Small intestine (tissue), 7 donors: ENCODE measurements around the gene NFU1. TPM values are rescaled to one million over a fixed set of nuclear protein-coding genes. Genes with fewer than 3 reads are reported as not detected.

Source experiments
- DNase-seq, 2 donors: peaks; one replicate each; pipeline versions ENCODE4 v3.0.0 to v3.0.0-alpha.2; 2013
- FAIRE-seq: peaks from 2 replicates; lab custom pipeline; 2012; peaks lifted over from hg19 to GRCh38; lab: Jason Lieb, UNC
- H3K27ac ChIP-seq, 3 donors: one replicate each; pipeline ENCODE4 v1.5.1; 2013; ENCODE audit warnings: low read length in 2 of 3, mild to moderate bottlenecking in 2 of 3, control low read depth in 1 of 3, inconsistent platforms in 1 of 3, low read depth in 1 of 3, moderate library complexity in 1 of 3
- H3K27me3 ChIP-seq, 3 donors: one replicate each; pipeline ENCODE4 v1.6.1; 2013; ENCODE audit warnings: low read length in 3 of 3, inconsistent platforms in 1 of 3; ENCODE audit not compliant: control insufficient read depth in 3 of 3, insufficient read depth in 3 of 3
- H3K36me3 ChIP-seq, 3 donors: one replicate each; pipeline ENCODE4 v1.6.1; 2013; ENCODE audit warnings: low read length in 3 of 3, inconsistent platforms in 1 of 3, low read depth in 1 of 3, mild to moderate bottlenecking in 1 of 3, moderate library complexity in 1 of 3; ENCODE audit not compliant: control insufficient read depth in 3 of 3, insufficient read depth in 2 of 3
- H3K4me1 ChIP-seq, 3 donors: one replicate each; pipeline ENCODE4 v1.6.1; 2013; ENCODE audit warnings: low read length in 2 of 3, inconsistent platforms in 1 of 3, low read depth in 1 of 3, mild to moderate bottlenecking in 1 of 3, moderate library complexity in 1 of 3; ENCODE audit not compliant: control insufficient read depth in 3 of 3, insufficient read depth in 2 of 3
- H3K4me3 ChIP-seq, 3 donors: one replicate each; pipeline ENCODE4 v1.5.1; 2013; ENCODE audit warnings: low read length in 3 of 3, control low read depth in 1 of 3, inconsistent platforms in 1 of 3, low read depth in 1 of 3, mild to moderate bottlenecking in 1 of 3, moderate library complexity in 1 of 3
- H3K9me3 ChIP-seq, 2 donors: one replicate each; pipeline ENCODE4 v1.6.1; 2013; ENCODE audit warnings: low read depth in 1 of 2, low read length in 1 of 2; ENCODE audit not compliant: control insufficient read depth in 2 of 2, insufficient read depth in 1 of 2
- WGBS, 3 donors: extraction: QIAGEN DNeasy Blood & Tissue Kit; methylation state at CpG; one replicate each; pipeline ENCODE4 v1.1.7; 2013; 5-methylcytosine and 5-hydroxymethylcytosine counted together
- polyA plus RNA-seq, 4 donors: library from polyadenylated mRNA; stranded (reverse) in 3 of 4; unstranded in 1 of 4; fragments of 200-250 nt in 3 of 4; fragments of 120-200 nt in 1 of 4; gene quantifications; one replicate each; pipeline versions ENCODE4 v1.2.1 to v1.2.3, GENCODE V29; 2013
- donor health status: healthy with polysubstance abuse.
- donor health status: control.
- donor health status: control.
- donor health status: Bipolar disorder and iron deficiency.
- donor health status: healthy.

Gene NFU1
- polyA plus RNA-seq, 4 donors, result 45.4 to 60.8 (median 50.3) TPM

DNA sequence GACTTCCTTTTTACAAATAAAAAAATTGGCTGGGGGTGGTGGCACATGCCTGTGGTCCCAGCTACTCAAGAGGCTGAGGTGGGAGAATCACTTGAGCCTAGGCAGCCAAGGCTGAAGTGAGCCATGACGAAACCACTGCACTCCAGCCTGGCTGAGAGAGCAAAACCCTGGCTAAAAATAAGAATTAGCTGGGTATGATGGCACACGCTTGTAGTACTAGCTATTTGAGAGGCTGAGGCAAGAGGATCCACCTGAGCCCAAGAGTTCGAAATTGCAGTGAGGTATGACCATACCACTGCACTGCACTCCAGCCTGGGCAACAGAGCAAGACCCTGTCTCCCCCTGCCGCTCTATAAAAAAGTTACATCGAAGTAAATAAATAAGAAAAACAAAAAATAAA lies 83.9 kb downstream of the NFU1 start:
- Histone ChIP-seq H3K27me3 (no peaks in the 10 kb centered on the region), H3K36me3 (peaks cover 17 to 46% (median 22%) of the 10 kb centered on the region in 3 donors), H3K9me3 (no peaks in the 10 kb centered on the region), H3K27ac (no peak overlapping the region), H3K4me3 (no peak overlapping the region), H3K4me1 (no peaks in the 10 kb centered on the region)
- DNase-seq, result no peak
- WGBS, 3 donors, result 97% methylated on average over 5 of the region's 5 CpGs
- FAIRE-seq, result no peak

DNA sequence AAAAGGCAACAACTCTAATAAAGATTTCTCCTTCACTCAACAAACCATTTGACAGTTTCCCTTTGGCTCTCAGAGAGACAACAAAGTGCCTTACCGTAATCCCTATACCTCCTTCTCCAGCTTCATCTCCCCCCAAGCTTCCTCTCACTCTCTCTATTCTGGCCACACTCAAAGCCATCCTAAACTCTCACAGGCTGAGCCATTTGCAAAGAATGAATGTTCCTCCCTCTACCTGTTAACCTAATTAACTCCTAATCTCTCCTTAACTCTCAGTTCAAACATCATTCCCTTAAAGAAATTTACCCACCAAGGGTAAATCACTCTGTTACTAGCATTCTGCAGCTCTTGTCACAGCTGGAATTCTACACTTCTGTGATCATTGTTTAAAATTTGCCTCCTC lies 88.5 kb downstream of the NFU1 start:
- no peak for FAIRE-seq
- Histone ChIP-seq H3K27ac (no peak overlapping the region), H3K4me3 (no peak overlapping the region), H3K36me3 (peaks cover 21 to 55% (median 22%) of the 10 kb centered on the region in 3 donors), H3K4me1 (no peaks in the 10 kb centered on the region), H3K9me3 (no peaks in the 10 kb centered on the region), H3K27me3 (no peaks in the 10 kb centered on the region)
- 96 to 100% (median 97%) methylated on average over 1 of the region's 1 CpG for WGBS, 3 donors
- DNase-seq, result no peak

Other genes starting within 250 kb of the NFU1 start
- gene GFPT1, start 50.2 kb downstream of the NFU1 start, polyA plus RNA-seq, result 10 to 100 TPM; 15.9 to 55.4 (median 27.0) TPM
- gene AAK1, start 206.3 kb upstream of the NFU1 start, polyA plus RNA-seq, result 10 to 100 TPM in 3 of 4 donors, 1 to 10 TPM in 1; 8.7 to 36.5 (median 16.7) TPM